Measurements from ENCODE around the gene PUM1.

The PUM1 gene

DNA sequence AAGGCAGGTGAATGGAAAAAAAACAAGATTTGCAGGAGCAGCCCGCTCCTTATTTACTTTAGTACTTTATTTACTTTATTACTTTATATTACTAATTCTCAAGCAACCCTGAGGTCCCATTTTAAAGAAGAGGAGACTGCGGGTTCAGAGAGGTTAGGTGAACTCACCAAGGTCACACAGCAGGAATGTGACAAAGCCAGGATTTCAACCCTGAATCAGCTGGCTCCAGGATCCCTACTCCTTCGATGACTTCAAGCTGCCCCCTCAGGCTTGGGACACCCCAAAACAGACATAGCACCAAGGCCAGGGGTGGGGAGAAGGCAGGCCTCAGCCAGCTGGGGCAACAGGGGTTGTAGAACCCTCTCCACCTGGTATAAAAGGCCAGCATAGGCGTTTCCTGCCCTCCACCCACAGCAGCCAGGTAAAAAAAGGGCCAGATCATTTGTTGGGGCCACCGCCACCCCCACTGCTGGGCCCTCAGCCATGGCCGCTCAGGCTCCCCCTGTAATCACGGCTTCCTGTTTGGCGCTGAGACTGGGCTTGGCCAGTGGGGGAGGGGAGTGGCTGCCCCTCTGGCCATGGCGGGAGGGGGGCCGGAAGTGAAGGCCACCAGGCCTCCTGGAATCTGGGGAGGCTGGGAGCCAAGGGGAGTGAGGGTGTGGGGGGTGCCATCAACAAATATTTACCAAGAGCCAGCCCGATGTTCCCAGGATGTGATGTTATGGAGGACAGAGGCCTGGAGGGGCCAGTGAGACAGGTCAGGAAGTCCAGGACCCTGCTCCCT, 163.5 kb downstream of the PUM1 start:
- H3K9ac ChIP-seq (ENCODE audit: low read length): no peak overlapping the region
- no peak overlapping the region for H3K4me3 ChIP-seq (ENCODE audit: low read length)
- peak overlapping the region; percentile 82 for H3K27ac ChIP-seq (ENCODE audit: low read depth, low read length)
- H3K36me3 ChIP-seq (ENCODE audit: control insufficient read depth, insufficient read depth, low read length): no peaks in the 10 kb centered on the region
- H3K27me3 ChIP-seq (ENCODE audit: control insufficient read depth, insufficient read depth, low read length): no peaks in the 10 kb centered on the region
- H3K4me1 ChIP-seq (ENCODE audit: control insufficient read depth, insufficient read depth, low read length): peaks cover 57% of the 10 kb centered on the region

DNA sequence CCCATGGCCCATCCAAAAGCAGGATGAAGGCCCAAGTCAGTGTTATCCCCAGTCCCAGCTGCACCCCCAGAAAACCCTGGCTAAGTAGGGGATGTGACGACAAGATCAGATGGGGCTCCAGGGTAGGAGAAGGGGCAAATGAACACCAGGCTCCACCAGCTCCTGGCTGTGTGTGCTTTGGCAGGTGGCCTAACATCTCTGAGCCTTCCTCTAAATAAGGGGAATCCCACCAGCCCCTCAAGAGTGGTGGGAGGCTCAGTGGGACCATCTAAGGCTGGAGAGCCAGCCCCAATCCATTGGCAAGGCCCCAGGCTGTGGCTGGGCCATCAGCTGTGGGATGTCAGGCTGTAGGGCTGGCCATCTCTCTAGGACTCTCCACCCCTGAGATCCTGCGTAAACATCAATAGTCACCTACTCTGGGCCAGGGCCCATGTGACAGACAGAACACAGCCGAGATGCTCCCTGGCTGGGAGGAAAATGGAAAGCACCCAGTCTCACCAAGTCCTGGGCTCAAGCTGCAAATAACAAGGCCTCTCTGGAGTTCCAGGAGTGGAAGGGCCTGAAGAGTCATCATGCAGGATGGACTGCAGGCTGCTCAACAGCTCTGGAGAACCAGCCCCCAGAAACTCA, 164.5 kb downstream of the PUM1 start:
- H3K4me3 ChIP-seq (ENCODE audit: low read length): no peak overlapping the region
- H3K27ac ChIP-seq (ENCODE audit: low read depth, low read length): peak overlapping the region; percentile 60
- H3K4me1 ChIP-seq (ENCODE audit: control insufficient read depth, insufficient read depth, low read length): peaks cover 60% of the 10 kb centered on the region
- no peaks in the 10 kb centered on the region for H3K27me3 ChIP-seq (ENCODE audit: control insufficient read depth, insufficient read depth, low read length)
- no peaks in the 10 kb centered on the region for H3K36me3 ChIP-seq (ENCODE audit: control insufficient read depth, insufficient read depth, low read length)
- no peak overlapping the region for H3K9ac ChIP-seq (ENCODE audit: low read length)

- Histone ChIP-seq H3K27me3 (ENCODE audit: control insufficient read depth, insufficient read depth, low read length) (no peaks in the 10 kb centered on the region), H3K36me3 (ENCODE audit: control insufficient read depth, insufficient read depth, low read length) (no peaks in the 10 kb centered on the region), H3K4me3 (ENCODE audit: low read length) (no peak overlapping the region), H3K9ac (ENCODE audit: low read length) (no peak overlapping the region), H3K4me1 (ENCODE audit: control insufficient read depth, insufficient read depth, low read length) (peaks cover 59% of the 10 kb centered on the region), H3K27ac (ENCODE audit: low read depth, low read length) (peak overlapping the region; percentile 60)
These were observed 165.0 kb downstream of the PUM1 start for GRCh38 chr1:30900486-30900885.

DNA sequence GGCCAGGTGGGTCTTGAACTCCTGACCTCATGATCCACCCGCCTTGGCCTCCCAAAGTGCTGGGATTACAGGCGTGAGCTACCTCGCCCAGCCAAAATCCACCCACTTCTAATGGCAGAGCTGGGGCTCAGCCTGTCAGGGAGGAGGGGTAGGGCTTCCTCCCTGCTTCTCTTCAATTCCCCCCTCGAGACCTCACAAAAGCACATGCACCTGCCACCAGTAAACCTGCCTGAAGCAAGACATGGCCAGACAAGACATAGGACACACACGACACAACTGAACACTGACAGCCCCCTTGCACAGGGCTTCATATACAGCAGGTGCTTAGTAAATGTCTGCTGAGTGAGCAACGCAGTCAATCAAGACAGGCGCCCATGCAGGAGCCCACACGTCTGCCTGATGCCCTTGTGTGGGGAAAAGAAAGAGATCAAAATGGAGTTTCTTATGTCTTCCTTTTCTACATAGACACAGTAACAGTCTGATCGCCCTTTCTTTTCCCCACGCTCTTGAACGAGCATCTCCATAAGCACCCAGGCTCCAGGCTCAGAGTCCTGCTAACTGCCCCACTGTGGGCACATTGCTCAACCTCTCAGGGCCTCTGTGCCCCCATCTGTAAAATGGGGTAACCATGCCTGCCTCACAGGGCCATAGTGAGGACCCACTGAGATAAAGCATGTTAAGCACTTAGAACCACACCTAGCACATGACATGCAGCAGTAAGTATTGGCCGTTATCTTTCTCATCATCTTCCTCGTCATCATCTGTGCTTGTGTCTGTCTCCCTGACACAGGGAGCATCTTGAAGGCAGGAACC, 165.7 kb downstream of the PUM1 start:
- Histone ChIP-seq H3K36me3 (ENCODE audit: control insufficient read depth, insufficient read depth, low read length) (no peaks in the 10 kb centered on the region), H3K27me3 (ENCODE audit: control insufficient read depth, insufficient read depth, low read length) (no peaks in the 10 kb centered on the region), H3K4me3 (ENCODE audit: low read length) (no peak overlapping the region), H3K27ac (ENCODE audit: low read depth, low read length) (no peak overlapping the region), H3K9ac (ENCODE audit: low read length) (no peak overlapping the region), H3K4me1 (ENCODE audit: control insufficient read depth, insufficient read depth, low read length) (peaks cover 63% of the 10 kb centered on the region)

DNA sequence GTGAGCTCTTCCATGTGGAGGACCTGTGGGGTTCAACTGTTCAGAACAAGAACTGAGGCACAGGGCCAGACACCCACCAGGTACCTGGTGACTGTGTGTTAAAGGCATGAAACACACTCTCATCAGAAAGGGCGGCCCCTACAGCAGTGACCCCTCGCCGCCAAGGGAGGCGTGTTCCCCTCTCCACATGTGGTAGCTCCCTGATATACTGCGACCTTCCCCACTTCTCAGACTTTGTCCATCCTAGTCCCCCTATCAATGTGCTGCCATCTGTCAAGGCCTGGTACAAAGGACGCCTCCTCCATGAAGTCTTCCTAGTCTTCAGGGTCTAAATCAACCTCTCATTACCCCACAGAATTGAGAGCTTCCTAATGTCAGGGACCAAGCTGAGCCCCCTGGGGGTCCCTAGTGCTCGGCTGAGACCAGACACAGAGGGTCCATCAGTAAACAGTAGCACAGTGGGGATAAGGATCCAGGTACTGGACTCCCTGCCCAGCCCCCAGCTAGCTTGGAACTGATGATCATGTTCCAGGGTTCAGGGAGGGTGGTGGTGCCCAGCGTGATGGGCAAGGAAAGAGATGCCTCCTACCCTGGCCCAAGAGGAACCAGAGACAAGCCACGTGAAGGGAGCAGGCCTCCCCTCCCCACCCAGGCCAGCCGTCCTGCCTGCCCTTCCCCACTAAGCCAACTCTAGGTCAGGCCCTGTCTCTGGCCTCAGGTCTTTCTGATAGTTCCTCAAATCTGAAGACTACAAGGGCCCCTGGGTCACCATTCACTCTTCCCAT, 167.3 kb downstream of the PUM1 start:
- H3K4me3 ChIP-seq (ENCODE audit: low read length): no peak overlapping the region
- peak overlapping the region; percentile 64 for H3K27ac ChIP-seq (ENCODE audit: low read depth, low read length)
- peaks cover 65% of the 10 kb centered on the region for H3K4me1 ChIP-seq (ENCODE audit: control insufficient read depth, insufficient read depth, low read length)

DNA sequence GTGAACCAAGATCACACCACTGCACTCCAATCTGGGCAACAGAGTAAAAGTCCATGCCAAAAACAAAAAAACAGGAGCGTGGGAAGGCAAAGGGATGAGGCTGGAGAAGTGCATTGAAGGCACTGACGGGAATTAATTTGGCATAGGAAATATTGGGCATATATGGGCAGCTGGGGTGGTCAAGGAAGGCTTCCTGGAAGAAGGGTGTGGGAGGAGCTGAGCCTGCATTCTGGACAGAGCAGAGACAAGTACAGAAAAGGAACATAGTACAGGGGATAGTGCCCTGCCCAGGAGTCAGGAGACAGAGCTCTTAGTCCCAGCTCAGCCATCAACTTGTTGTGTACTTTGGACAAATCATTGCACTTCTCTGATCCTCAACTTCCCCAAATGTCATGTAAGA, 168.6 kb downstream of the PUM1 start:
- Histone ChIP-seq H3K4me3 (ENCODE audit: low read length) (no peak overlapping the region), H3K27me3 (ENCODE audit: control insufficient read depth, insufficient read depth, low read length) (no peaks in the 10 kb centered on the region), H3K36me3 (ENCODE audit: control insufficient read depth, insufficient read depth, low read length) (no peaks in the 10 kb centered on the region), H3K27ac (ENCODE audit: low read depth, low read length) (peak overlapping the region; percentile 40), H3K9ac (ENCODE audit: low read length) (no peak overlapping the region), H3K4me1 (ENCODE audit: control insufficient read depth, insufficient read depth, low read length) (peaks cover 63% of the 10 kb centered on the region)

More for the DNA sequence above, 167.3 kb downstream of the PUM1 start:
- no peaks in the 10 kb centered on the region for H3K36me3 ChIP-seq (ENCODE audit: control insufficient read depth, insufficient read depth, low read length)
- H3K27me3 ChIP-seq (ENCODE audit: control insufficient read depth, insufficient read depth, low read length): no peaks in the 10 kb centered on the region
- H3K9ac ChIP-seq (ENCODE audit: low read length): no peak overlapping the region

- Histone ChIP-seq H3K27me3 (ENCODE audit: control insufficient read depth, insufficient read depth, low read length) (no peaks in the 10 kb centered on the region), H3K9ac (ENCODE audit: low read length) (no peak overlapping the region), H3K27ac (ENCODE audit: low read depth, low read length) (peak overlapping the region; percentile 40), H3K4me3 (ENCODE audit: low read length) (no peak overlapping the region), H3K36me3 (ENCODE audit: control insufficient read depth, insufficient read depth, low read length) (no peaks in the 10 kb centered on the region), H3K4me1 (ENCODE audit: control insufficient read depth, insufficient read depth, low read length) (peaks cover 60% of the 10 kb centered on the region)
These were observed 169.4 kb downstream of the PUM1 start for GRCh38 chr1:30895944-30896660.

DNA sequence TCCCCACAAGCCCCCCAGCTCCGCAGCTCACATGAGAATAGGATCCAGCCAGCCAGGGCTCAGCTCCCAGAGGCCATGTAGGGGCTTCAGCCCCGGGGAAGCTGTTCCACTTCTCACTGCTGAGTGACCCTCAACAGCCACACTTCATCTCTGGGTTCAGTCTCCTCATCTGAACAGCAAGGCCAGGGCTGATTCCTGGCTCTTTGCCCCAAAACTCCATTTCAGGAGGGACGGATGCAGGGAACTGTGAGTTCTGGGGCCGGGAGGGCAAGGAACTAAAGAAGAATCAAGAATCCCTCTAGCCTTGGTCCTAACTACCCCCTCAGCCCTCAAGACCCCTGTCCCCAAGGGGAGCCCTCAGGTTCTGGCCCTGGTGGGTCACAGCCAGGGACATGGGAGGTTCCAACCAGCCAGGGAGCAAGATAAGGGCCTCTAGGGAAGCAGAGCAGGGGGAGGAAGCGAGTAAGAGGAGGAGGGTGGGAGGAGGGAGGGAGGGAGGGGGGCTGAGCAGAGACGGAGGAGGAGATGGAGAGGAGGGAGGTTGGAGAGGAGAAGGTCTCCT, 170.1 kb downstream of the PUM1 start:
- no peak overlapping the region for H3K4me3 ChIP-seq (ENCODE audit: low read length)
- peak overlapping the region; percentile 40 for H3K27ac ChIP-seq (ENCODE audit: low read depth, low read length)
- H3K4me1 ChIP-seq (ENCODE audit: control insufficient read depth, insufficient read depth, low read length): peaks cover 61% of the 10 kb centered on the region
- H3K36me3 ChIP-seq (ENCODE audit: control insufficient read depth, insufficient read depth, low read length): no peaks in the 10 kb centered on the region
- no peaks in the 10 kb centered on the region for H3K27me3 ChIP-seq (ENCODE audit: control insufficient read depth, insufficient read depth, low read length)
- no peak overlapping the region for H3K9ac ChIP-seq (ENCODE audit: low read length)

- Histone ChIP-seq H3K4me3 (ENCODE audit: low read length) (no peak overlapping the region), H3K27me3 (ENCODE audit: control insufficient read depth, insufficient read depth, low read length) (no peaks in the 10 kb centered on the region), H3K4me1 (ENCODE audit: control insufficient read depth, insufficient read depth, low read length) (peaks cover 64% of the 10 kb centered on the region), H3K27ac (ENCODE audit: low read depth, low read length) (peak overlapping the region; percentile 40), H3K36me3 (ENCODE audit: control insufficient read depth, insufficient read depth, low read length) (no peaks in the 10 kb centered on the region), H3K9ac (ENCODE audit: low read length) (no peak overlapping the region)
These were observed 171.0 kb downstream of the PUM1 start for GRCh38 chr1:30894508-30894973.

GRCh38 chr1:30893776-30894507, 171.6 kb downstream of the PUM1 start:
- no peak overlapping the region for H3K9ac ChIP-seq (ENCODE audit: low read length)
- H3K27me3 ChIP-seq (ENCODE audit: control insufficient read depth, insufficient read depth, low read length): no peaks in the 10 kb centered on the region
- peak overlapping the region; percentile 51 for H3K27ac ChIP-seq (ENCODE audit: low read depth, low read length)
- peaks cover 69% of the 10 kb centered on the region for H3K4me1 ChIP-seq (ENCODE audit: control insufficient read depth, insufficient read depth, low read length)
- H3K36me3 ChIP-seq (ENCODE audit: control insufficient read depth, insufficient read depth, low read length): no peaks in the 10 kb centered on the region
- no peak overlapping the region for H3K4me3 ChIP-seq (ENCODE audit: low read length)

GRCh38 chr1:30892671-30893073, 172.8 kb downstream of the PUM1 start:
- Histone ChIP-seq H3K36me3 (ENCODE audit: control insufficient read depth, insufficient read depth, low read length) (no peaks in the 10 kb centered on the region), H3K4me3 (ENCODE audit: low read length) (no peak overlapping the region), H3K9ac (ENCODE audit: low read length) (no peak overlapping the region), H3K4me1 (ENCODE audit: control insufficient read depth, insufficient read depth, low read length) (peaks cover 75% of the 10 kb centered on the region), H3K27ac (ENCODE audit: low read depth, low read length) (peak overlapping the region; percentile 53), H3K27me3 (ENCODE audit: control insufficient read depth, insufficient read depth, low read length) (no peaks in the 10 kb centered on the region)

Measured in rectal smooth muscle tissue (tissue), 1 donor.